Pancreas (tissue), 10 donors: ENCODE results near the gene KLHL11. TPM values are rescaled to one million over a fixed set of nuclear protein-coding genes. Genes with fewer than 3 reads are reported as not detected.

ENCODE experiments used
- ATAC-seq, 4 donors: fragments of 200-7000 bp; cut with Tn5 transposase; one replicate each; pipeline versions ENCODE4 v1.8.0 to v1.9.1; 2020; ENCODE audit warnings: mild to moderate bottlenecking in 4 of 4, moderate library complexity in 4 of 4
- DNase-seq, 6 donors: peaks; one replicate each; pipeline ENCODE4 v3.0.0-alpha.2; 2020
- FAIRE-seq: peaks from 2 replicates; lab custom pipeline; 2012; peaks lifted over from hg19 to GRCh38; lab: Jason Lieb, UNC
- H3K27ac ChIP-seq, 4 donors: fragments of 200-600 bp; sonication (generic); 1 replicate in 3 of 4; 2 replicates in 1 of 4; pipeline versions ENCODE4 v1.5.0 to v1.8.0; 2020
- H3K27me3 ChIP-seq, 4 donors: fragments of 200-600 bp; one replicate each; pipeline ENCODE4 v1.8.0; 2021
- H3K36me3 ChIP-seq, 3 donors: fragments of 200-600 bp; sonication (generic) in 1 of 3; one replicate each; pipeline versions ENCODE4 v1.5.0 to v1.8.0; 2020 to 2021
- H3K4me1 ChIP-seq, 3 donors: fragments of 200-600 bp; one replicate each; pipeline ENCODE4 v1.8.0; 2021
- H3K4me3 ChIP-seq, 4 donors: fragments of 200-600 bp; sonication (generic) in 2 of 4; one replicate each; pipeline versions ENCODE4 v1.5.0 to v1.8.0; 2020 to 2021
- H3K9me3 ChIP-seq, 4 donors: fragments of 200-600 bp; one replicate each; pipeline ENCODE4 v1.8.0; 2021
- CTCF ChIP-seq, 4 donors: fragments of 200-600 bp; sonication (generic) in 3 of 4; IDR thresholded peaks; one replicate each; pipeline versions ENCODE4 v1.5.0 to v1.8.0; 2021; ENCODE audit warnings: antibody characterized with exemption in 4 of 4
- WGBS, 2 donors: extraction: QIAGEN DNeasy Blood & Tissue Kit; methylation state at CpG; one replicate each; pipeline ENCODE4 v1.1.7; 2013; 5-methylcytosine and 5-hydroxymethylcytosine counted together
- intact Hi-C, 3 donors: fragments of 100-400 bp; cut with DNase I; formaldehyde crosslinking; loops; one replicate each; pipeline versions ENCODE4 v1.11.1 to v1.14.2; 2022
- polyA plus RNA-seq, 2 donors: library from polyadenylated mRNA; stranded (reverse); fragments of 200-250 nt; gene quantifications; one replicate each; pipeline ENCODE4 v1.2.3, GENCODE V29; 2013
- total RNA-seq, 6 donors: library from RNA; stranded (reverse); fragmentation: NEBNext Ultra II Directional in 4 of 6; extraction: Animal tissue kit (Norgen Biotek cat#: 25700) in 4 of 6; gene quantifications; one replicate each; pipeline versions ENCODE4 v1.2.1 to v1.2.4, GENCODE V29; 2021 to 2023
- donor health status: healthy with polysubstance abuse.
- donor health status: DM: no; HTN: no; CAD: no; lungs with moderate emphysema.
- donor health status: DM: no; HTN: no; CAD: no.
- donor health status: control.
- donor health status: control.
- donor health status: Bipolar disorder and iron deficiency.
- donor health status: DM: yes; HTN: yes; CAD: no.
- donor health status: DM: no; HTN: no; CAD: no.
- donor health status: DM: no; HTN: no; CAD: no.
- donor health status: DM: yes; HTN: yes; CAD: no.

KLHL11 gene
- total and polyA plus RNA-seq, 8 donors, result 0.61 to 7.8 (median 5.2) TPM

DNA sequence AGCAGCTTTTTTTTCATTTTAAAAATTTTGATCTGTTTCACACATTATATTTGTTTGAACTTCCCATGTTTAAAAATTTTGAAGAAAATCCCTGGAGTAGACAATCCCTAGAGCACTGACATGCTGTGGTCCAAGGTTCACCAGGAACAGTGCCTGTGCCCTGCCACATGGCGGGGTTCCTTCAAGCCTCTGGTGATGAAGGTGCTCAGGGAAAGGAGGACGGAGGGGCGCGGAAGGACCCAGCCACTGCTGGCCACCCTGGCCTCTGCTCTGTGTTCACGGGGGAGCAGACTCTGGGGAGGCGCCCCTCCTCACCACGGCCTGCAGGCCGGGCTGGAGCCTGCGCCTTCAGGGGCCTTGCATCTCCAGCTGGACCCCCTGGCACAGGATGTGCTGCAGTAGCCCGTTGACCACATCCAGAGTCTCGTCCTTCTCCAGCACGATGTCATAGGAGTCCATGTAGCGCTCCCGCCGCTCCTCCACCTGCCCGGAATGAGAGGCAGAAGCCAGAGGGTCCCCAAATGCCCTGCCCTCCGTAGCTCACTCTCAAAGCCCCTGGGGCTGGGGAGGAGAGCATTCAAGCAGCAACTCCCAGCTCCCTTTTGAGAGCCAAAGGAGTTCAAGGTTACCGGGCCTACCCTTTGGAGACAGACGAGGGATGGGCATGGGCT lies 39.9 kb downstream of the KLHL11 start:
- Histone ChIP-seq H3K4me1 (no peaks in the 10 kb centered on the region), H3K27me3 (no peaks in the 10 kb centered on the region), H3K36me3 (peaks cover 0 to 45% (median 6%) of the 10 kb centered on the region in 3 donors), H3K4me3 (no peak overlapping the region), H3K27ac (no peak overlapping the region), H3K9me3 (no peaks in the 10 kb centered on the region)
- TF ChIP-seq CTCF (IDR thresholded peaks at IDR 0.05), result no peak
- ATAC-seq (no peak), DNase-seq (peak in 2 of 6 donors; percentile 34 to 47), FAIRE-seq (no peak)
- 89 to 94% methylated on average over 19 of the region's 19 CpGs for WGBS, 2 donors
- intact Hi-C loops, result no loop called here

GRCh38 chr17:41824086-41824485 lies 41.1 kb downstream of the KLHL11 start:
- 65% methylated on average over 7 of the region's 7 CpGs for WGBS, 2 donors
- Histone ChIP-seq H3K36me3 (peaks cover 0 to 35% (median 0%) of the 10 kb centered on the region in 3 donors), H3K27ac (no peak overlapping the region), H3K4me3 (no peak overlapping the region), H3K4me1 (no peaks in the 10 kb centered on the region), H3K27me3 (no peaks in the 10 kb centered on the region), H3K9me3 (no peaks in the 10 kb centered on the region)
- no peak for TF ChIP-seq CTCF (IDR thresholded peaks at IDR 0.05)
- DNase-seq, result peak in 1 of 6 donors; percentile 7
- ATAC-seq, result no peak
- intact Hi-C loops, result no loop called here
- no peak for FAIRE-seq

DNA sequence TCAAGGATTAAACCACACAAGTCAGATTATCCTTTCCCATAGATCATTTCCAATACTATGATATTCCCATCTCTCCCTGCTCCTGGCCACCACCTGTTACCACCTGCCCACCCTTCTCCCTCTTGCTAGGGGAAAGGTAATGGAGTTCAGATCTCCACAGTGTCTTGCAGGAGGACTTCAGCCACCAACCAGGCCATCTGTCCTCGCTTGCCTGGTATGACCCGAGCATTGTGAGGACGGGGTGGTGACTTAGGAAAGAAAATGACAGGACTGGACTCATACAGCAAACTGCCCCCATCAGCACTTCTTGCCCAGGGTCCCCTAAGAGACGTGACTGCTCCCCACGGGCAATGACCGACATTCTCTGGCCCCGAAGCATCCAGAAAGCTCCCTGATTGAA lies 41.6 kb downstream of the KLHL11 start:
- FAIRE-seq, result no peak
- Histone ChIP-seq H3K27ac (no peak overlapping the region), H3K4me1 (no peaks in the 10 kb centered on the region), H3K4me3 (no peak overlapping the region), H3K27me3 (no peaks in the 10 kb centered on the region), H3K9me3 (no peaks in the 10 kb centered on the region), H3K36me3 (peaks cover 0 to 30% (median 0%) of the 10 kb centered on the region in 3 donors)
- no peak for ATAC-seq
- TF ChIP-seq CTCF (IDR thresholded peaks at IDR 0.05), result no peak
- DNase-seq, result peak in 1 of 6 donors; percentile 13
- intact Hi-C loops, result no loop called here
- WGBS, 2 donors, result 88 to 89% methylated on average over 7 of the region's 7 CpGs

- no peak overlapping the region for H3K27ac ChIP-seq
- 100% methylated on average over 1 of the region's 1 CpG for WGBS, 2 donors
- no peaks in the 10 kb centered on the region for H3K9me3 ChIP-seq
- DNase-seq, result peak in 1 of 6 donors; percentile 24
- H3K36me3 ChIP-seq, result peaks cover 0 to 26% (median 0%) of the 10 kb centered on the region in 3 donors
- no peaks in the 10 kb centered on the region for H3K4me1 ChIP-seq
- no peak for TF ChIP-seq CTCF (IDR thresholded peaks at IDR 0.05)
- no peak overlapping the region for H3K4me3 ChIP-seq
- intact Hi-C loops, result no loop called here
- no peaks in the 10 kb centered on the region for H3K27me3 ChIP-seq
- no peak for FAIRE-seq
- no peak for ATAC-seq
These were observed 42.1 kb downstream of the KLHL11 start for GRCh38 chr17:41823141-41823524.
